ENCODE data around the gene EFHC1. TPM values are rescaled to one million over a fixed set of nuclear protein-coding genes. Genes with fewer than 3 reads are reported as not detected.

EFHC1 gene
- total RNA-seq, 2 donors from 2014 or later: 11.5 to 17.4 TPM

DNA sequence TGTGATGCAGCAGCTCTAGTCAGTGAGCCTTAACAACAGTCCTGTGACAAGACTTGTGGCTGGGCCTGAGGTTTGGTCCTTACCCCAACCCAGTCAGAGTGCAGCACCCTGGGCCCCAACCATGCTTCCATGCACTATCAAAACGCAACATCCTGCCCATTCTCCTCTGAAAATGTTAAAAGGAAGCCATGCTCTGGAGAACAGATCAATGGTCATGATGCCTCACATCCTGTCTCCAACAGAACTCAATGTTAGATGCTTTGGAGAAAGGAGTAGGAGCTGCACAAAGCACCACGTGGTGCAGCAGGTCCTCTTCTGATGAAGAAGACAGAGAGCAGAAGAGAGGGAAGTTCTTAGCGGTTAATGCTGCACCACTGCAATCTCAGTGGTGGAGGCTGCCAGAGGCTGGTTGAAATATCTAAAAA is 114.8 kb downstream of the EFHC1 start:
- intact Hi-C loops (cut with DNase I): no loop called here

DNA sequence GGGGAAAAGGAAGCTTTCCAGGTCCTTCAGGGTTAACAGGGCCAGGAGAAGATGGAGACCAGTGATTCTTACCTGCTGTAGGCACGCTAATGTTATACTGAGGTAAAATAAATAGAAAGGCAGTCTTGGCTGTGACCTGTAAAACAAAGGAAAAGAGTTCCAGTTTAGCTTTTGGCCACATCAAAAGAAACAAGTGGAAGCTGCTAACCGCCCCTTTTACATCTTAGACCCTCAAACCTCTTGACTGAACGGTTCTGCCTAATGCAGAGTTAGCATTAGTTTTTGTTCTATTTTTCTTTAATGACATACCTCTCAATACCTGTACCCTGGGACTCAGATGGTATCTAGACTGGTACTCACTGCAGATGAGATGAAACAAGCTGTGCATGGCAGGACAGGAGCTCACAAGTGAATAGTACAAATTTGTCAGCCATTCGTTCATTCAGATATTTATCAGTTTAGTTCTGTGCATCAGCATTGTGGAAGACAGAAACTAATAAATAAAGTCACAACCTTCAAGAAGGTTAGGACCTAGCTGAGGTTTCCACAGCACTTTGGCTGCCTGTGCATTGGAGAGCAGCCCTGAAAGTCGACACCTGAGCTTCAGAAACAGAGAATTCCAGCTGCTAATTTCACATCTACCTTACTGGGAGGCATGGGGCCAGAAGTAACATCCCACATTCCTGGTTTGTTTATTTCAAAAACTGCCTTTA is 115.7 kb downstream of the EFHC1 start:
- ATAC-seq: no peak
- 73% methylated on average over 5 of the region's 5 CpGs for WGBS, 2 donors

More for the DNA sequence above, 114.8 kb downstream of the EFHC1 start:
- Histone ChIP-seq H3K27ac (no peak overlapping the region), H3K4me1 (no peaks in the 10 kb centered on the region), H3K36me3 (replicated peaks in 1 of 2; ENCODE audit: insufficient read depth in 1 of 2, low read depth in 2 of 2) (peaks cover 0 to 2% of the 10 kb centered on the region in 2 donors), H3K4me3 (no peak overlapping the region), H3K27me3 (no peaks in the 10 kb centered on the region), H3K9me3 (no peaks in the 10 kb centered on the region)
- ATAC-seq: no peak
- DNase-seq: no peak
- no peak for TF ChIP-seq POLR2A (IDR thresholded peaks at IDR 0.05)
- TF ChIP-seq, protein P1, sequence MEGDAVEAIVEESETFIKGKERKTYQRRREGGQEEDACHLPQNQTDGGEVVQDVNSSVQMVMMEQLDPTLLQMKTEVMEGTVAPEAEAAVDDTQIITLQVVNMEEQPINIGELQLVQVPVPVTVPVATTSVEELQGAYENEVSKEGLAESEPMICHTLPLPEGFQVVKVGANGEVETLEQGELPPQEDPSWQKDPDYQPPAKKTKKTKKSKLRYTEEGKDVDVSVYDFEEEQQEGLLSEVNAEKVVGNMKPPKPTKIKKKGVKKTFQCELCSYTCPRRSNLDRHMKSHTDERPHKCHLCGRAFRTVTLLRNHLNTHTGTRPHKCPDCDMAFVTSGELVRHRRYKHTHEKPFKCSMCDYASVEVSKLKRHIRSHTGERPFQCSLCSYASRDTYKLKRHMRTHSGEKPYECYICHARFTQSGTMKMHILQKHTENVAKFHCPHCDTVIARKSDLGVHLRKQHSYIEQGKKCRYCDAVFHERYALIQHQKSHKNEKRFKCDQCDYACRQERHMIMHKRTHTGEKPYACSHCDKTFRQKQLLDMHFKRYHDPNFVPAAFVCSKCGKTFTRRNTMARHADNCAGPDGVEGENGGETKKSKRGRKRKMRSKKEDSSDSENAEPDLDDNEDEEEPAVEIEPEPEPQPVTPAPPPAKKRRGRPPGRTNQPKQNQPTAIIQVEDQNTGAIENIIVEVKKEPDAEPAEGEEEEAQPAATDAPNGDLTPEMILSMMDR (IDR thresholded peaks at IDR 0.05): no peak
- WGBS, 2 donors: 73 to 79% methylated on average over 3 of the region's 3 CpGs

DNA sequence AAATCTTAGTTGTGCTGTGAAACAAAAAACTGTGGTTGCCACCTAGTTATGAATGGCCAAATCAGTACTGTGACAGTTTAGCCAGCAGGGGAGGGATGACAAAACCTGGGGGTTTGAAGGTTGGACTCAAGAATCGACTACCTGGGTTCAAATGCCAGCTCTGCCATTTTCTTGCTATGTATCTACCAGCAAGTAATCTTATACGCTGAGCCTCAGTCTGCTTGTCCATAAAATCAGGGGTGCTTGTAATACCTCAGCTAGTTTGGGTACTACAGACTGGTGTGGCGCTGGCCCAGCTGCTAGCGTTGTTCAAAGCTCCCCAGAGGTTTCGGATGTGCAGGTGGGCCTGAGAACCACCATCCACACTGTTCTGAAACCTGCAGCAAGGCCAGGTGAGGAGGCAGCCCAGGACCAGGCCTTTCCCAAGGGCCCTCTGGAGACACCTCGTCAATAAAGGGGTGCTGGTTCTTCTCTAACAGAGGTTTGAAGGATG is 116.3 kb downstream of the EFHC1 start:
- WGBS, 2 donors: 90 to 91% methylated on average over 3 to 6 of the region's 6 CpGs
- Histone ChIP-seq H3K36me3 (replicated peaks in 1 of 2; ENCODE audit: insufficient read depth in 1 of 2, low read depth in 2 of 2) (peaks cover 0 to 2% of the 10 kb centered on the region in 2 donors), H3K4me3 (no peak overlapping the region), H3K27ac (no peak overlapping the region), H3K4me1 (no peaks in the 10 kb centered on the region), H3K9me3 (no peaks in the 10 kb centered on the region), H3K27me3 (no peaks in the 10 kb centered on the region)
- intact Hi-C loops (cut with DNase I): no loop called here
- DNase-seq (no peak), ATAC-seq (no peak)
- TF ChIP-seq, protein P1 (IDR thresholded peaks at IDR 0.05): no peak
- TF ChIP-seq POLR2A (IDR thresholded peaks at IDR 0.05): no peak

More for the DNA sequence above, 115.7 kb downstream of the EFHC1 start:
- no peaks in the 10 kb centered on the region for H3K9me3 ChIP-seq
- no peak overlapping the region for H3K27ac ChIP-seq
- no peak overlapping the region for H3K4me3 ChIP-seq
- TF ChIP-seq POLR2A (IDR thresholded peaks at IDR 0.05): no peak
- TF ChIP-seq, protein P1 (IDR thresholded peaks at IDR 0.05): no peak
- DNase-seq: no peak
- intact Hi-C loops (cut with DNase I): no loop called here
- H3K27me3 ChIP-seq: no peaks in the 10 kb centered on the region
- peaks cover 0 to 2% of the 10 kb centered on the region in 2 donors for H3K36me3 ChIP-seq (replicated peaks in 1 of 2; ENCODE audit: insufficient read depth in 1 of 2, low read depth in 2 of 2)
- no peaks in the 10 kb centered on the region for H3K4me1 ChIP-seq

DNA sequence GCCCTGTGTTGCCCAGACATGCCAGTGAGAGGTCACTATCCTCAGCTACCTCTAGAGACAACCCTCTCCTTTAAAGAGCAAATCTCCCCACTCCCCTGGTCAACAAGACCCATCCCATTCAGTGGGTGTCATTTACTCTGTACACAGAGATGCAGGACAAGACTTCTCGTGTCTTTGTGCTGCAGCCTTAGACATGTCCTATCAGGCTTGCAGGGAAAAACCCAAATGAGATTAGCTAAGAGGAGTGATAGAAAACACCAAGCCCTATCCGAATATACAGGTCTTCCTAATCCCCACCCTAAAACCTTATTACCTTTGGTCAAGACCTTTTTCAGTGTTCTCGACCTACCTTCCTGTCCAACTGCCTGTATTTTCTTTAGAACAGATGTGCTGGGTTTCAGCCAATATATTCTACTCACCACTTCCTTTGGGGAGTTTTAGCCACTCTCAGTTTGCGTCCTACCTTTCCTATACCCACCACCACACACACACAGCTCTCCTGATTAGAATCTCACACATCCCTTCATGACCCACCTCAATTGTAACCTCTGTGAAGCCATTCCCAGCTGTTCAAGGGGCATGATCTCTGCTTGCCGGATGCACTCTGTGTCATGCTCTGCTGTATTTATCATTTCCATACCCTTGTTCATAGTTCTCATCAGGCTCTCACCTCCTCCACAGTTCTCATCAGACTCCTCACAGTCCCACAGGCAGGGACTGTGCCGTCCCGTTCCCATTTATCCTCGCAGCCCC is 117.0 kb downstream of the EFHC1 start:
- ATAC-seq: no peak
- Histone ChIP-seq H3K36me3 (replicated peaks in 1 of 2; ENCODE audit: insufficient read depth in 1 of 2, low read depth in 2 of 2) (peaks cover 0 to 2% of the 10 kb centered on the region in 2 donors), H3K4me3 (no peak overlapping the region), H3K27ac (no peak overlapping the region), H3K4me1 (no peaks in the 10 kb centered on the region), H3K9me3 (no peaks in the 10 kb centered on the region), H3K27me3 (no peaks in the 10 kb centered on the region)
- intact Hi-C loops (cut with DNase I): no loop called here
- WGBS, 2 donors: 80 to 88% methylated on average over 8 of the region's 8 CpGs
- TF ChIP-seq, protein P1 (IDR thresholded peaks at IDR 0.05): no peak
- TF ChIP-seq POLR2A (IDR thresholded peaks at IDR 0.05): no peak
- DNase-seq: no peak
